ENCODE measurements around the gene PIK3R4.

The PIK3R4 gene

GRCh38 chr3:130687327-130687726 lies 59.3 kb downstream of the PIK3R4 start:
- no peak for DNase-seq

- DNase-seq: no peak
Measured at GRCh38 chr3:130686833-130687232, 59.8 kb downstream of the PIK3R4 start.

- no peak for DNase-seq
Measured at GRCh38 chr3:130682131-130682530, 64.5 kb downstream of the PIK3R4 start.

GRCh38 chr3:130679218-130679617 lies 67.4 kb downstream of the PIK3R4 start:
- no peak for DNase-seq

DNA sequence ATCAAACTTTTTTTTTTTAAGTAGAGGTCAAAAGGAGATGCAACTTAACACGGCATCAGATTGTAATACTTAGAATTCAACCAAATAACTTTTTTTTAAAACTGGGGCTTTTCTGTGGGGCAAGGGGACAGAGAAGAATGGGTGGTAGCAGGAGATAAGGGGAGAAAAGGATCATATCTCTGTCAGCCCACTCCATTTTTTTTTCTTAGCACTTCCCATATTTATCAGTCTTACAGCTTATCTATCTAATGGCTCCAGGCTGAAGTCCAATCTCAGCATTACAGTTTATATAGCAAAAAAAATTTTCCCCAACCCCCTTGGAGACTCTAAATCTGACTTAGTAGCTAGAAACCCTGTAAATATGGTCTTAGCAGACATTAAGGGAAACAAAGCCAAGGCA lies 69.3 kb downstream of the PIK3R4 start:
- no peak for DNase-seq

- no peak for DNase-seq
Measured at GRCh38 chr3:130671545-130672312, 74.9 kb downstream of the PIK3R4 start.

DNA sequence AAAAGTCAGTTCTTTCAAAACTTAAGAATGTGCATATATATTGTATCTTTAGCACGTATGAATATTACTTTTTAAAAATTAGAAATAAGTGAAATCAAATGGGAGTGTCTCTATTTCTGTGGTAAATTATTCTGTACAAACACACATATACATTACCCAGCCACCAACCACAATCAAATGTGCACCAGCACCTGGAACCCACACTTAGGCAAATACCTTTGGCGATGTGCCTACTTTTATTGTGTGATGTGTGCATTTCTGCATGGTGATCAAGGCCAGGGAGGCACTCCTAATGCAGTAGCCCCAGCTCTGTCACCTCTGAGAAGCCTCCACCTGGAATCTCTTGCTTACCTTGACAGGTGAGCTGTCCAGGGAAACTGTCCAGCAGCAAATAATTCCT lies 76.9 kb downstream of the PIK3R4 start:
- no peak for DNase-seq

GRCh38 chr3:130663092-130663491 lies 83.5 kb downstream of the PIK3R4 start:
- no peak for DNase-seq

DNA sequence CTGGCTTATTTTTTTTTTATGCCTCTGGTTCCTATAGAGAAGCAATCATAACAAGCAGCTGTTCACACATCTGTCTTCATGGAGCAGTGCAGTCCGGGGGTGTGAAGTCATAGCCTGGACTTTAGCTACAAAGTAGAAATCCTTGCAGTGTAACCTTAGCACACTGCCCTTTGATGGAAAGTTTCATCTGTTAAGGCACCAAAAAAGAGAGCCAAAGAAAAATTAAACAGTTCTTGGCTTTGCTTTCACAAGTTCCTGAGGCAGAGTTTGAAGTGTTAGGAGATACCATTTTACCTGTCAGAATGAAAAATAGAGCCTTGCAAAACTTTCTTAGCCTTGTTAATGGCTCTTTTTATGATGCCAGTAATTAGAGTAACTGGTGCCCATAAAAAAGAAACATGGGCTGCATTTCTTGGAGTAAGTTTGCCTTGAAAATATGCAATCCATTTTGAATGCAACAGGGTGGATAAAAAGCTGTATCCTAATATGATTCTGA lies 84.1 kb downstream of the PIK3R4 start:
- DNase-seq: no peak

DNA sequence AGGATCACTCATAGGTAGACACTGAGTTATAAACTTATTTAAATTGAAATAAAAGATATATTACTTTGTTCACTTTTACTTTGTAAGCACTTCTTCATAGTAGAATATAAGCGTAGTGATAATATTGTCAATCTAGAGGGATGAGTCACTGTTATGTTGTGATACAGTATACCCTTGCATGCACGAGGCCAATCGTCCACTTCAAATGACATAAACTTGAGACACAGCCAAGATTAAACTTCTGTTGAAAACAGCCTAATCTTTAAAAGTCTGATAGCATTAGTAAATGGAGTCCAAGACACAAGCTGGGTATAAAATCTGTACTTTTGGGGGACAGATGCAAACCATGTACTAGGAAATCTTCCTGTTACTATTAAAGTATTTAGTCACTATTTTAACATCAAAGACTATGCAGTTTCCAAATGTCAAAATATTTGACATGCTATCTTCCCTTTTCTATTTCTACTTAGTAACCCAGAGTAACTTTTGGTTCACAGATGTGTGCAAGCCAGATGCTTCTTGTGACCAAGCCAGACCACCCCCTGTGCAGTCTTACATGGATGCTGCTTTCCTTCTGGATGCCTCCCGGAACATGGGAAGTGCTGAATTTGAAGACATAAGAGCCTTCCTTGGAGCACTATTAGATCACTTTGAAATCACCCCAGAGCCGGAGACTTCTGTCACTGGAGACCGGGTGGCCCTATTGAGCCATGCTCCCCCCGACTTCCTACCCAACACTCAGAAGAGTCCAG lies 85.3 kb downstream of the PIK3R4 start:
- no peak for DNase-seq

- DNase-seq: no peak
Measured at GRCh38 chr3:130659911-130660310, 86.7 kb downstream of the PIK3R4 start.

- no peak for DNase-seq
Measured at GRCh38 chr3:130658678-130659077, 88.0 kb downstream of the PIK3R4 start.

GRCh38 chr3:130656627-130657026 lies 90.0 kb downstream of the PIK3R4 start:
- DNase-seq: no peak

GRCh38 chr3:130654921-130655320 lies 91.7 kb downstream of the PIK3R4 start:
- DNase-seq: no peak

- DNase-seq: no peak
Measured at GRCh38 chr3:130654091-130654490, 92.5 kb downstream of the PIK3R4 start.

GRCh38 chr3:130649061-130649654 lies 97.5 kb downstream of the PIK3R4 start:
- no peak for DNase-seq

DNA sequence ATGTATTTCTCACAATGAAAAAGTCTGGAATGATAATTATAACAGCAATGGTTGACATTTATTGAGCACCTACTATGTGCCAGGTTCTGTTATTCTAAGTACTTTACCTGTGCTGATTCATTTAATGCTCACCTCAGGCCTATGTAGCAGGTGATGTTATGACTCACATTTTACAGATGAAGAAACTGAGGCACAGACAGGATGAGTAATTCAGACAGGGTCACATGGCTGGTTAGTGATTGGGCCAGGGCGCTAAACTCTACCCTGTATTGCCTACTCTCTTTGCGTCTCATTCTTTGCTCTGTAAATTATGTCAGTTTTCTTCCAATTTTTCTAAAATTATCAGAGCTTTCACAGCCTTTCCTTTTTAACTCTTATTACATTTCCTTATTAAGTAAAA lies 98.3 kb downstream of the PIK3R4 start:
- DNase-seq: no peak

DNA sequence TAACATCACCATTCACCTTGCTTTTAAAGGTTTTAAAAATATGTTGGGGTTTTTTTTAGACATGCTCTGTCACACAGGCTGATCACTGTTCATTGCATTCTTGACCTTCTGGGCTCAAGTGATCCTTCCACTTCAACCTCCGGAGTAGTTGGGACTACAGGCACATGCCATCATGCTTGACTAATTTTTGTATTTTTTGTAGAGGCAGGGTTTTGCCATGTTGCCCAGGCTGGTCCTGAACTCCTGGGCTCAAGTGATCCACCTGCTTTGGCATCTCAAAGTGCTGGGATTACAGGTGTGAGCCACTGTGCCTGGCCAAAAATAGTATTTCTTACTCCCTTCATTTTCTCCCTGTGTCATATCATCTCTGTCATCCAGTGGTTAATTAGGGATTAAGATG lies 101.4 kb downstream of the PIK3R4 start:
- no peak for DNase-seq

DNA sequence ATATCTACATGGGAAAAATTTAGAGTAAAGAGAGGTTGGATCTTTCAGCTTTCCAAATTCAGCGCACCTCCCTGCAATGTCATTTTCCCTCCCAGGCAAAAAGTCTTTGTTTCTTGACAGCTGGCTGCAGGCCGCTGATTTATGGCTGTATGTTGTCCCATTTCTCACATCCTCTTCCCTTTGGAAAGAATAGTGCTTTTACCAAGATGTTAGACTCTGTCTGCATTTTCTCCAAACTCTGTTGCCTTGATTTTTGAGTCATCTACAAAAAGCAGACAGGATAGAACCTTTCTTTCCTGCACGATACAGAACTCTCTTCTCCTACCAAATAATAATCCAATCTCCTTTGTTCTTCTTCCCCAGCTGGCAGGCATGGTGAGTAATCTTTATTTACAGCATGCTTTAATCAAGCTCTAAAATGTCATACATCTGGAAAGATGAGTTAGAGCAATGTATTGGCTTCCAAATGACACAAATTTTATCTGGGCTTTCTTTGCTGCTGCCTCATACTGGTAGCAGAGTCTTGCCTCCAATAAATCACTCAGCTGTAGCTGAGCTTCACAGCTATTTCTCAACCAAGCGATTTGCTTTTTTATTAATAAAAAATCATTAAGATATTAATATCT lies 101.9 kb downstream of the PIK3R4 start:
- no peak for DNase-seq

DNA sequence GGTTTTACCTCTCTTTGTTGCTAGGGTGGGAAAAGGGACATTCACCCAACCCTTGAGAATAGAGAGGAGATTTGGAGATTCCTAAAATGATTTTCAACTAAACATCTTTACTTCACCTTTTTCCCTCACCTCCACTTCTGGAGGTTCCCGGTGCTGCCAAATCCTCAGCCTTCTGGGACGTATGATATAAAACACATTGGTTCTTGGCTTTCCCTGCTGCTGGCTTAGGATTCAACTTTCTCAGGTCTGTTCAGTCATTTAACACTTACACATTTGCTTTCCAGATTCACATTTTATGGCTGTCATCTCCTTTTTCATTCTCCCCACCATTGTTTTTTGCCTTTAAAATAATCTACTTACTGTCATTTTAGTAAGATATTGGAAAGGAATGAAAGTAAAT lies 106.6 kb downstream of the PIK3R4 start:
- DNase-seq: no peak

DNA sequence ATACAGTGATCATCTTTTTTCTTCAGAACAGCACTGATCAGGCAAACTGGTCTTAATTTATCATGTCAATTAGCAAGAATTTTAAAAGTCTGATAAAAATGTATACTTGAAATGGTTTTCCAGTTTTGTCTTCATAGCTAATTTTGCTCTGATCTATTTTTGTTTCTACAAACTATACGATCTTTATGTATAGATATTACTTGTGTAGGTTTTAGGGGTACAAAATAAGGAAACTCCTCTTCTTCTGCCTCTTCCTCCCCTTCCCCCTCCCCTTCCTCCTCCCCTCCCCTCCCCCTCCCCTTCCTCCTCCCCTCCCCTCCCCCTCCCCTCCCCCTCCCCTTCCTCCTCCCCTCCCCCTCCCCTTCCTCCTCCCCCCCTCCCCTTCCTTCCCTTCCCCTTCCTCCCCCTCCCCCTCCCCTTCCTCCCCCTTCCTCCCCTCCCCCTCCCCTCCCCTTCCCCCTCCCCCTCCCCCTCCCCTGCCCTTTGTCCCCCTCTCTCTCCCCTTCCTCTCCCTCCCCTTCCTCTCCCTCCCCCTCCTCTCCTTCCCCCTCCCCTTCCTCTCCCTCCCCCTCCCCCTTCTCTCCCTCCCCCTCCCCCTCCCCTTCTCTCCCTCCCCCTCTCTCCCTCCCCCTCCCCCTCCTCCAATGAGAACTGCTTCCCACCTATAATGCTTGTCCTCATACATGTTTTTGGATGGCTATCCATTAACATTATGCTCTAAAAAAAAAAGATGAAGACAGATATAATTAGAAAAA lies 110.0 kb downstream of the PIK3R4 start:
- DNase-seq: no peak

DNA sequence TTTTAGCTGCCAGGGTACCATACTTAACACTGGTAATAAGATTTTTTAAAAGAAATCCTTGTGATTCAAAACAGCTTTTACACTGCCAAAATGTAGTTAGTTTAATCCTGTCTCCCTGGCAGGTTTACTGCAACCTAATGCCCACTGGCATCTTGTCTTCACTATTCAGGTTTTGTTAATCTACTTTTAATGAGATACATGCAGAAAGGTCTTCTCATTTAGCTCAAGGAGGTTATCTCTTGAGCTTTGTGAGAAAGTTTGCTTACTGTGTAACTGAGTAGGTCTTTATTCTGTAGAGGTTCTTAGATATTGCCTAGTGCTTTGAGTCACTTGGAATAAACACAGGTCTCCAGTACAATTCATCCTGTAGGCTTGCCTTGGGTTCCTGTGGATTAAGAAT lies 110.7 kb downstream of the PIK3R4 start:
- no peak for DNase-seq

GRCh38 chr3:130635285-130635684 lies 111.3 kb downstream of the PIK3R4 start:
- no peak for DNase-seq

Measured in NCI-H1694 (cell line).